ENCODE measurements around the gene ACTR2. TPM values are rescaled to one million over a fixed set of nuclear protein-coding genes. Genes with fewer than 3 reads are reported as not detected.

The ACTR2 gene
- total RNA-seq, 1 experiment from 2014 or later, result 347 TPM

DNA sequence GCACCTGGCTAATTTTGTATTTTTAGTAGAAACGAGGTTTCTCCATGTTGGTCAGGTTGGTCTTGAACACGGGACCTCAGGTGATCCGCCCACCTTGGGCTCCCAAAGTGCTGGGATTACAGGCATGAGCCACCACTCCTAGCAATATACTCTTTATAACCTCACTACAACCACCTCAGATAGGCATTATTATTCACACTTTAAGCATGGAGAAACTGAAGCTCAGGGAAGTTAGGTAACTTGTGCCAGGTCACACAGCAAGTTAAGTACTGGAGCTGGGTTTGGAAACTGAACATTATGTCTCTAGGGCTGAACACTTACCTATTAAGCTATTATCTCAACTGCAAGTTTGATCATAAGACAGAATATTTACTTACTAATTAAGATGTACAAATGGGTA lies 42.6 kb upstream of the ACTR2 start:
- Histone ChIP-seq H3K4me3 (ENCODE audit: low read depth in 2 of 2, low read length in 2 of 2) (no peak overlapping the region), H3K36me3 (ENCODE audit: control insufficient read depth, insufficient read depth, low read length) (no peaks in the 10 kb centered on the region), H3K9me3 (ENCODE audit: control insufficient read depth, insufficient read depth, low read depth, low read length) (no peaks in the 10 kb centered on the region), H3K4me1 (ENCODE audit: control insufficient read depth, insufficient read depth, low read length) (no peaks in the 10 kb centered on the region), H3K27ac (ENCODE audit: low read length) (no peak overlapping the region), H3K27me3 (ENCODE audit: control insufficient read depth, insufficient read depth, low read length) (0 out of 2 replicates have a peak, but pooled peaks cover 2% of the 10 kb centered on the region)
- TF ChIP-seq, protein P1, sequence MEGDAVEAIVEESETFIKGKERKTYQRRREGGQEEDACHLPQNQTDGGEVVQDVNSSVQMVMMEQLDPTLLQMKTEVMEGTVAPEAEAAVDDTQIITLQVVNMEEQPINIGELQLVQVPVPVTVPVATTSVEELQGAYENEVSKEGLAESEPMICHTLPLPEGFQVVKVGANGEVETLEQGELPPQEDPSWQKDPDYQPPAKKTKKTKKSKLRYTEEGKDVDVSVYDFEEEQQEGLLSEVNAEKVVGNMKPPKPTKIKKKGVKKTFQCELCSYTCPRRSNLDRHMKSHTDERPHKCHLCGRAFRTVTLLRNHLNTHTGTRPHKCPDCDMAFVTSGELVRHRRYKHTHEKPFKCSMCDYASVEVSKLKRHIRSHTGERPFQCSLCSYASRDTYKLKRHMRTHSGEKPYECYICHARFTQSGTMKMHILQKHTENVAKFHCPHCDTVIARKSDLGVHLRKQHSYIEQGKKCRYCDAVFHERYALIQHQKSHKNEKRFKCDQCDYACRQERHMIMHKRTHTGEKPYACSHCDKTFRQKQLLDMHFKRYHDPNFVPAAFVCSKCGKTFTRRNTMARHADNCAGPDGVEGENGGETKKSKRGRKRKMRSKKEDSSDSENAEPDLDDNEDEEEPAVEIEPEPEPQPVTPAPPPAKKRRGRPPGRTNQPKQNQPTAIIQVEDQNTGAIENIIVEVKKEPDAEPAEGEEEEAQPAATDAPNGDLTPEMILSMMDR (IDR thresholded peaks at IDR 0.05), result no peak
- no peak for DNase-seq (ENCODE audit: low read depth, low spot score)
- ChIA-PET POLR2A (interaction anchor here (1.1 kb wide), 1 partner anchor 42 kb away, joined by 10 read pairs; the partner anchor contains the start of gene ACTR2), CTCF (no interaction called here)
- in situ Hi-C loops (cut with HindIII; ENCODE audit: low pct_unique_long_range_greater_than_20kb, low sequenced_read_pairs) (no loop called here), intact Hi-C loops (cut with micrococcal nuclease; ENCODE audit: unreplicated experiment) (loop anchor here (5.0 kb wide), 1 partner anchor 113 kb away; no protein-coding TSS in a partner anchor)
- BruUV-seq (replicated peaks), result no TSS peak
- no peak for ATAC-seq

DNA sequence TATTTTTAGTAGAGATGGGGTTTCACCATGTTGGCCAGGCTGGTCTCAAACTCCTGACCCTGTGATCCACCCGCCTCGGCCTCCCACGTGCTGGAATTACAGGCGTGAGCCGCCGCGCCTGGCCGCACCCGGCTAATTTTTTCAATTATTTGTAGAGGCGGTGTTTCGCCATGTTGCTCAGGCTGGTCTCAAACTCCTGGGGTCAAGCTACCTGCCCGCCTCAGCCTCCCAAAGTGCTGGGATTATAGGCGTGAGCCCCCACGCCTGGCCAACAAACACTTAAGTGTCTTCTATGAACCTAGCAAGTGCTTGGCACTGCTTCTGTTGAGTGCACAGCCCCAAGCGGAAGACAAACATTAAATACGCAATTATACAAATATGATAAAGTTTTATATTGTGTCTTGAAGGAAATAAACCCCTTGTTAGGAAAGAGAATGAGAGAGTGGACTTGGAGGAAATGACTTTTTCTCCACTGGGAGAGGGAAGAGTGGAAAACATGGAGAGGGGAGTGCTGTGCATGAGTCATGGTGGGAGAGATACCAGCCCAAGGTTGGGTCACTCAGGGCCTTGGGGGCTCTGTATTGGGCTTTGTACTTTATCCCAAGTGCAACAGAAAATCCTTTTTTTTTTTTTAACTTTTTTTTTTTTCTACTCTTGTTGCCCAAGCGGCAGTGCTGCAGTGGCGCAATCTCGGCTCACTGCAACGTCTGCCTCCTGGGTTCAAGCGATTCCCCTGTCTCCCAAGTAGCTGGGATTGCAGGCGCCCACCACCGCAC lies 41.4 kb upstream of the ACTR2 start:
- in situ Hi-C loops (cut with HindIII; ENCODE audit: low pct_unique_long_range_greater_than_20kb, low sequenced_read_pairs), result no loop called here
- no peaks in the 10 kb centered on the region for H3K4me1 ChIP-seq (ENCODE audit: control insufficient read depth, insufficient read depth, low read length)
- intact Hi-C loops (cut with micrococcal nuclease; ENCODE audit: unreplicated experiment), result loop anchor here (5.0 kb wide), 1 partner anchor 114 kb away; no protein-coding TSS in a partner anchor
- H3K4me3 ChIP-seq (ENCODE audit: low read depth in 2 of 2, low read length in 2 of 2), result no peak overlapping the region
- no peak overlapping the region for H3K27ac ChIP-seq (ENCODE audit: low read length)
- H3K9me3 ChIP-seq (ENCODE audit: control insufficient read depth, insufficient read depth, low read depth, low read length), result no peaks in the 10 kb centered on the region
- DNase-seq (ENCODE audit: low read depth, low spot score) (no peak), ATAC-seq (no peak)
- H3K27me3 ChIP-seq (ENCODE audit: control insufficient read depth, insufficient read depth, low read length), result 0 out of 2 replicates have a peak, but pooled peaks cover 2% of the 10 kb centered on the region
- CTCF ChIA-PET, result interaction anchor here (0.5 to 1.3 kb wide), 10 partner anchors 8 to 278 kb away, joined by 3 to 7 read pairs (median 4); partner anchors contain the start of gene RAB1A
- no TSS peak for BruUV-seq (replicated peaks)
- no peak for TF ChIP-seq TCF7L2 (IDR thresholded peaks at IDR 0.05; ENCODE audit: low read depth, low read length)
- TF ChIP-seq SIN3A (IDR thresholded peaks at IDR 0.05; ENCODE audit: borderline replicate concordance, insufficient read depth, low read depth, low read length), result no peak
- no peak for TF ChIP-seq REST (IDR thresholded peaks at IDR 0.05; ENCODE audit: insufficient read depth in 1 of 2, low read depth in 2 of 2, low read length in 1 of 2)
- H3K36me3 ChIP-seq (ENCODE audit: control insufficient read depth, insufficient read depth, low read length), result no peaks in the 10 kb centered on the region
- POLR2A ChIA-PET, result no interaction called here
